Ishikawa (cell line): ENCODE data around the gene ARL2.

ENCODE experiments used
- CEBPB ChIP-seq: IDR thresholded peaks from 2 replicates; pipeline ENCODE4 v1.6.1; 2012
- CREB1 ChIP-seq: IDR thresholded peaks from 2 replicates; pipeline ENCODE4 v1.6.1; 2012; ENCODE audit warnings: low read depth
- EGR1 ChIP-seq: IDR thresholded peaks from 2 replicates; pipeline ENCODE4 v1.6.1; 2012
- EP300 ChIP-seq: IDR thresholded peaks from 2 replicates; pipeline ENCODE4 v1.6.1; 2012; ENCODE audit warnings: borderline replicate concordance
- FOXM1 ChIP-seq: IDR thresholded peaks from 2 replicates; pipeline ENCODE4 v1.6.1; 2012; ENCODE audit warnings: low read depth, borderline replicate concordance
- NFIC ChIP-seq: IDR thresholded peaks from 2 replicates; pipeline ENCODE4 v1.6.1; 2012
- RAD21 ChIP-seq: IDR thresholded peaks from 2 replicates; pipeline ENCODE4 v1.6.1; 2012; ENCODE audit warnings: low read depth
- REST ChIP-seq: IDR thresholded peaks from 2 replicates; pipeline ENCODE4 v1.6.1; 2012; ENCODE audit warnings: low read depth, mild to moderate bottlenecking
- TAF1 ChIP-seq: IDR thresholded peaks from 2 replicates; pipeline ENCODE4 v1.6.1; 2012; ENCODE audit warnings: low read depth, mild to moderate bottlenecking
- TCF12 ChIP-seq: IDR thresholded peaks from 2 replicates; pipeline ENCODE4 v1.6.1; 2012; ENCODE audit warnings: low read depth
- TEAD4 ChIP-seq: IDR thresholded peaks from 2 replicates; pipeline ENCODE4 v1.6.1; 2012
- USF1 ChIP-seq: IDR thresholded peaks from 2 replicates; pipeline ENCODE4 v1.6.1; 2012
- YY1 ChIP-seq: IDR thresholded peaks from 2 replicates; pipeline ENCODE4 v1.6.1; 2012; ENCODE audit warnings: low read depth
- ZBTB7A ChIP-seq: IDR thresholded peaks from 2 replicates; pipeline ENCODE4 v1.6.1; 2012; ENCODE audit warnings: low read depth
- TF ChIP-seq, protein P1 (sequence below): IDR thresholded peaks from 2 replicates; pipeline ENCODE4 v1.6.1; 2012

ARL2 gene

DNA sequence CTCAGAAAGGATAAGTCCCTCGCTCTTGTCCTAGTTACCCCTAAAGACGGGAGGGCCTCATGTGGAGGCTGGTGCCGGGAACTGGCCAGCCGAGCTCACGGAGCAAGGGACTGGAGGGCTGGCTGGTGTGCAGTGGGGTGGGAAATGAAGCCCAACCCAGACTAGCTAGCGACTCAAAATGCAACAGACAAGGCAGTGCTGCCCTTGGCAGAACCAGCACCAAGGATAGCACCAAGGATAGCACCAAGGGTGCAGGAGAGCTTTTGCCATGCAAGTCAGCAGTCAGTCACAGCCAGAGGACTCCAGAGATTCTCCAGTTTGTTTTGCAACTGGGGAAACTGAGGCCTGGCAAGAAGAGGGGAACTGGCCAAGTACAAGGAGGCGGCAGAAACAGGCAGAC, 10.7 kb upstream of the ARL2 start:
- TF ChIP-seq ZBTB7A (no peak), NFIC (no peak), EP300 (no peak), YY1 (no peak), TCF12 (no peak), TEAD4 (no peak), FOXM1 (no peak), USF1 (no peak), RAD21 (peak; percentile 8; the same call in 1 of the 2 replicates), REST (peak; percentile 92), CREB1 (no peak), TAF1 (no peak), EGR1 (no peak), CEBPB (no peak)
- TF ChIP-seq, protein P1, sequence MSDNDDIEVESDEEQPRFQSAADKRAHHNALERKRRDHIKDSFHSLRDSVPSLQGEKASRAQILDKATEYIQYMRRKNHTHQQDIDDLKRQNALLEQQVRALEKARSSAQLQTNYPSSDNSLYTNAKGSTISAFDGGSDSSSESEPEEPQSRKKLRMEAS = 0 out of 2 replicates have a peak, but pooled peaks have one; percentile 18

DNA sequence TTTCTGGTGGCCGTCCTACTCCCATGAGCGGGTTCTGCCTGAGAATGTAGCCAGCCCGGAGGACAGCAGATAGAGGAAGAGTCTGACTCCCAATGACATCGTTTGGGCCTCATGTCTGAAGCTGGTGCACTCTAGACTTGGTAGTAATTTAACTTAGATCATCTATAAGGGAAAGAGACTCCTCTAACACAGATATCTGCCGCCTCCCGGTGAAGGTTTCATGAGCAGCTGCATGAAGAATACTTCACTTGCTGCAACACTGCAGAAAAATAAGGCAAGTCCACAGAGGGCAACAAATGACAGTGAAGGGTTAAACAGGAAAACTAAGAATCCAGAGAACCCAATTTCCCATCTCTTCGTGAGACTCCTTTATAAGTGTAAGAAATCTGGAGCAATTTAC, 5.9 kb upstream of the ARL2 start:
- no peak for TF ChIP-seq TAF1
- no peak for TF ChIP-seq FOXM1
- no peak for TF ChIP-seq CREB1
- TF ChIP-seq, protein P1 = no peak
- TF ChIP-seq TCF12 = no peak
- TF ChIP-seq EGR1 = no peak
- TF ChIP-seq YY1 = no peak
- no peak for TF ChIP-seq TEAD4

DNA sequence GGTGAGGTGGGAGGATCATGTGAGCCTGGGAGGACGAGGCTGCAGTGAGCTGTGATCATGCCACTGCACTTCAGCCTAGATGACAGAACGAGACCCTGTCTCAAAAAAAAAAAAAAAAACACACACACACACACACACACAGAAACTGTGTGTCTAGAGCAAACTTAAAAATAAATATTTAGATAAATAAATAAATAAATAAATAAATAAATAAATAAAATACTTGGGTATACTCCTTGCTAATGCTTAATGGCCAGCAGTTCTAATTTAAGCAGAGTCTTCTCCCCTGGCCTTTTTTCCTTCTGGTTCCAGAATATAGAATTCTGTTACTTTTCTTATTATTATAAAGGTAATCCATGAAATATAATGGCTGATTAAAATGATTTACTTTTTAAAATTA, 5.1 kb upstream of the ARL2 start:
- no peak for TF ChIP-seq REST
- TF ChIP-seq TEAD4 = no peak
- no peak for TF ChIP-seq TCF12
- TF ChIP-seq TAF1 = no peak
- no peak for TF ChIP-seq EP300
- TF ChIP-seq, protein P1 = no peak
- no peak for TF ChIP-seq FOXM1
- no peak for TF ChIP-seq ZBTB7A
- no peak for TF ChIP-seq EGR1
- TF ChIP-seq CREB1 = no peak
- TF ChIP-seq CEBPB = no peak
- no peak for TF ChIP-seq USF1
- TF ChIP-seq RAD21 = no peak
- TF ChIP-seq YY1 = no peak
- TF ChIP-seq NFIC = no peak

GRCh38 chr11:65013130-65013887, 651 bp upstream of the ARL2 start:
- TF ChIP-seq RAD21 (peak; percentile 71), TEAD4 (peak; percentile 6; the same call in 1 of the 2 replicates), REST (no peak), EP300 (peak; percentile 6; the same call in 1 of the 2 replicates)
